Measurements from ENCODE around the gene CD72. TPM values are rescaled to one million over a fixed set of nuclear protein-coding genes. Genes with fewer than 3 reads are reported as not detected.

Gene CD72, protein sequence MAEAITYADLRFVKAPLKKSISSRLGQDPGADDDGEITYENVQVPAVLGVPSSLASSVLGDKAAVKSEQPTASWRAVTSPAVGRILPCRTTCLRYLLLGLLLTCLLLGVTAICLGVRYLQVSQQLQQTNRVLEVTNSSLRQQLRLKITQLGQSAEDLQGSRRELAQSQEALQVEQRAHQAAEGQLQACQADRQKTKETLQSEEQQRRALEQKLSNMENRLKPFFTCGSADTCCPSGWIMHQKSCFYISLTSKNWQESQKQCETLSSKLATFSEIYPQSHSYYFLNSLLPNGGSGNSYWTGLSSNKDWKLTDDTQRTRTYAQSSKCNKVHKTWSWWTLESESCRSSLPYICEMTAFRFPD
- 3.1 and 4.2 TPM in 2 replicates for total RNA-seq
- long read RNA-seq, partial matches to known transcripts = 0 of 4 reads
- long read RNA-seq, other reads (novel, unspliced or antisense) = 4 of 4 reads

DNA sequence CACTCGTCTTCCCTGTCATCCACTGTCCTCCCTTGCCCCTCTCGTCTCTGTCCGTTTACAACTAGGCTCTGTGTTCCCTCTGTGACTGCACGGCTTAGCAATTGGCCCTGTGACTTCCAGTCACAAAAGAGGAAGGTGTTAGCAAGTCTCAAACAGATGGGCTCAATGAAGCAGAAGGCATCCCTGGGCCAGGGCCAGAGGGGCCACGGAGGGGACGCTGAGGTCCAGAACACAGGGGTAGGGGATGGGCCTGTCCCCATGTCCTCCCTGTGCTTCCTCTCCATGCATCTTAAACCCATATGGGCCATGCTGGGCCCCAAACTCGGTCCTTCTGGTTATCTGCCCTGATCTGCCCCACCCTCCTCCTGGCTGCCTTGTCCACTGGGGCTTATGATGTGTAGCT lies at the start of gene CD72:
CD72 (minus strand) TSS at position 89 of the 403 bp plus-strand sequence. CDS start 110 bp downstream, outside the sequence.
- H3K4me3 Mint-ChIP-seq (ENCODE audit: low read depth) = peak within 1 kb of the TSS; percentile 69
- H3K9me3 Mint-ChIP-seq (ENCODE audit: low read depth) = no peaks in the 10 kb centered on the region
- peaks cover 4% of the 10 kb centered on the region for H3K4me1 Mint-ChIP-seq (ENCODE audit: low read depth)
- peaks cover 61% of the 10 kb centered on the region for H3K27me3 Mint-ChIP-seq
- DNase-seq (ENCODE audit: low spot score, unreplicated experiment) = no peak
- no peaks in the 10 kb centered on the region for H3K36me3 Mint-ChIP-seq (ENCODE audit: insufficient read depth)
- TF ChIP-seq, protein P1, sequence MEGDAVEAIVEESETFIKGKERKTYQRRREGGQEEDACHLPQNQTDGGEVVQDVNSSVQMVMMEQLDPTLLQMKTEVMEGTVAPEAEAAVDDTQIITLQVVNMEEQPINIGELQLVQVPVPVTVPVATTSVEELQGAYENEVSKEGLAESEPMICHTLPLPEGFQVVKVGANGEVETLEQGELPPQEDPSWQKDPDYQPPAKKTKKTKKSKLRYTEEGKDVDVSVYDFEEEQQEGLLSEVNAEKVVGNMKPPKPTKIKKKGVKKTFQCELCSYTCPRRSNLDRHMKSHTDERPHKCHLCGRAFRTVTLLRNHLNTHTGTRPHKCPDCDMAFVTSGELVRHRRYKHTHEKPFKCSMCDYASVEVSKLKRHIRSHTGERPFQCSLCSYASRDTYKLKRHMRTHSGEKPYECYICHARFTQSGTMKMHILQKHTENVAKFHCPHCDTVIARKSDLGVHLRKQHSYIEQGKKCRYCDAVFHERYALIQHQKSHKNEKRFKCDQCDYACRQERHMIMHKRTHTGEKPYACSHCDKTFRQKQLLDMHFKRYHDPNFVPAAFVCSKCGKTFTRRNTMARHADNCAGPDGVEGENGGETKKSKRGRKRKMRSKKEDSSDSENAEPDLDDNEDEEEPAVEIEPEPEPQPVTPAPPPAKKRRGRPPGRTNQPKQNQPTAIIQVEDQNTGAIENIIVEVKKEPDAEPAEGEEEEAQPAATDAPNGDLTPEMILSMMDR (IDR thresholded peaks at IDR 0.05; ENCODE audit: unreplicated experiment) = no peak
- H3K27ac Mint-ChIP-seq = no peak within 1 kb of the TSS

DNA sequence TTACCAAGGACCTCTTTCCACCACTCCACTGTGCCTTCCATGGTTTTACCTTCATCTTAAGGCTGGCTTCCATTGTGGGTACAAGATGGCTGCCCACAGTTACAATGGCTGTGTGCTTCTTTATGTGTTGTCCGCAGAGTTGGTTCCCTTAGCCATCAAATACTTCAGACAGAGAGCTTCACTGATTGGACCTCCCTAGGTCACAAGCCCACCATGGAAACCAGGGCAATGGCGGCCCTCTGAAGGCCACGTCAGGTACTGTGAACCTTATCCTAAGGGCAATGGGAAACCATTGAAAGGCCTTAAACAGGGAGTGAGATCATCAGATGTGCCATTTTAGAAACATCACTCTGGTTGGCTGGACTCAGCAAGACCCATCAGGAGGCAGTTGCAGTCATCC lies 49.7 kb upstream of the CD72 start:
- TF ChIP-seq, protein P1 (IDR thresholded peaks at IDR 0.05; ENCODE audit: unreplicated experiment) = no peak
- H3K27me3 Mint-ChIP-seq = no peaks in the 10 kb centered on the region
- H3K27ac Mint-ChIP-seq = no peak overlapping the region
- no peak for DNase-seq (ENCODE audit: low spot score, unreplicated experiment)
- H3K4me3 Mint-ChIP-seq (ENCODE audit: low read depth) = no peak overlapping the region
- H3K36me3 Mint-ChIP-seq (ENCODE audit: insufficient read depth) = no peaks in the 10 kb centered on the region
- peaks cover 6% of the 10 kb centered on the region for H3K4me1 Mint-ChIP-seq (ENCODE audit: low read depth)
- H3K9me3 Mint-ChIP-seq (ENCODE audit: low read depth) = no peaks in the 10 kb centered on the region

DNA sequence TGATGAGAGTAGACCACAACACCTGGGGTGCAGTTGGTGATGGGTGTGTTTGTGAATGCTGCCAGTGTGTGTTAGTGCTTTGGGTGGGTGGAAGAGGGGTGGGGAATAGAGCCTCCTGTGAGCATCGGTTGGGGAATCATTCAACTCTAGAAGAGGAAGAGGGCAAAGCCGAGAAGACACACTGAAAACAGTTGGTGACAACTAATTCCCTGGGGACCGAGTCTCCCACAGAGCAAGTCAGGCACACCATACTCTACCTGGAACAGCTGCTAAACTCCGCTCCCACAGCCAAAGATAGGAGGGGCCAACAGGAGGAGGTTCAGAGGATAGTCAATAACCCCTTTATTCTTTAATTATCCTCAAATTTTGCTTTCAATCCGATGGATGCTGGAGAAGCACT lies 48.3 kb upstream of the CD72 start:
- Mint-ChIP-seq H3K4me1 (ENCODE audit: low read depth) (peaks cover 6% of the 10 kb centered on the region), H3K27ac (no peak overlapping the region), H3K36me3 (ENCODE audit: insufficient read depth) (peaks cover 4% of the 10 kb centered on the region), H3K9me3 (ENCODE audit: low read depth) (no peaks in the 10 kb centered on the region), H3K4me3 (ENCODE audit: low read depth) (no peak overlapping the region), H3K27me3 (no peaks in the 10 kb centered on the region)
- TF ChIP-seq, protein P1 (IDR thresholded peaks at IDR 0.05; ENCODE audit: unreplicated experiment) = no peak
- DNase-seq (ENCODE audit: low spot score, unreplicated experiment) = no peak

DNA sequence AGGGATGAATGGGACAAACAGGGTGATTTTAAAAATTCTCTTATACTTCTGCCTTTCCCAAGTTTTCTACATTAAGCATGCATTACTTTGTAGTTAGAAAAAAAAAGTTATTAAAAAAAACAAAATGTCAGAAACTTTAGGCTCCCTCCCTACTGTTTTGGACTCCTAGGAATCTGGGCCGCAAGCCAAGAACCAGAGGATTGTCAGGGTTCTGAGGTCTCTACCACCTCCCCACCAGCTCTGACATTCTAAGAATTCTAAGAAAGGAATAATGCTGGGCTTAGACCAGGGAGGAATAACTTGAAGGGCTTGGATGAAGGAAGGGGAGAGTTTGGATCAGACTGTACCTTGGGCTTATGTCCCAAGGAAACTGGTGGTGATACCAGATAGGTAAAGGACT lies 47.8 kb upstream of the CD72 start:
- H3K9me3 Mint-ChIP-seq (ENCODE audit: low read depth) = no peaks in the 10 kb centered on the region
- peaks cover 6% of the 10 kb centered on the region for H3K4me1 Mint-ChIP-seq (ENCODE audit: low read depth)
- DNase-seq (ENCODE audit: low spot score, unreplicated experiment) = no peak
- H3K4me3 Mint-ChIP-seq (ENCODE audit: low read depth) = peak overlapping the region; percentile 81
- no peak overlapping the region for H3K27ac Mint-ChIP-seq
- TF ChIP-seq, protein P1 (IDR thresholded peaks at IDR 0.05; ENCODE audit: unreplicated experiment) = no peak
- H3K27me3 Mint-ChIP-seq = no peaks in the 10 kb centered on the region
- H3K36me3 Mint-ChIP-seq (ENCODE audit: insufficient read depth) = peaks cover 4% of the 10 kb centered on the region

DNA sequence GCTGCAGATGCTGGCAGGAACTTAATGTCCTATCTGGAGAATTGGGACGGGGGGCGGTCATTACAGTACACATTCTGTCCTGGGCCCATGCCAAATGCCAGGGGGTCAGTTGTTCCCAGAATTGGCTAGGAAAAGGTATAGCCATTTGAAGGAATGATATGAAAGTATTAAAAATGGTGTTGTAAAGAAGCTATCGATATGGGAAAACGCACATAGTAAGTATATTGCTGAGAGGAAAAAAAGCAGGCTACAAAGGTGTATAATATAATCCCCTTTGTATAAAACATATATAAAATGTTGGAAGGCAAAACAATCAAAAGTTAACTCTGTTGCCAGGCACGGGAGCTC lies 47.2 kb upstream of the CD72 start:
- no peak for DNase-seq (ENCODE audit: low spot score, unreplicated experiment)
- peaks cover 6% of the 10 kb centered on the region for H3K4me1 Mint-ChIP-seq (ENCODE audit: low read depth)
- no peaks in the 10 kb centered on the region for H3K27me3 Mint-ChIP-seq
- H3K36me3 Mint-ChIP-seq (ENCODE audit: insufficient read depth) = peaks cover 6% of the 10 kb centered on the region
- peak overlapping the region; percentile 81 for H3K4me3 Mint-ChIP-seq (ENCODE audit: low read depth)
- no peaks in the 10 kb centered on the region for H3K9me3 Mint-ChIP-seq (ENCODE audit: low read depth)
- TF ChIP-seq, protein P1 (IDR thresholded peaks at IDR 0.05; ENCODE audit: unreplicated experiment) = no peak
- no peak overlapping the region for H3K27ac Mint-ChIP-seq

Measured in progenitor cell of endocrine pancreas (in vitro differentiated cells).